Neural progenitor cell (in vitro differentiated cells): Measurements from ENCODE around the gene FAM98C. TPM values are rescaled to one million over a fixed set of nuclear protein-coding genes. Genes with fewer than 3 reads are reported as not detected.

Experiments used
- DNase-seq: peaks from one replicate; pipeline ENCODE4 v3.0.0-alpha.2; 2016; ENCODE audit warnings: low spot score
- H2AFZ ChIP-seq: fragments of 200-600 bp; sonication (generic); replicated peaks from 2 replicates; pipeline ENCODE4 v1.6.1; 2016; ENCODE audit warnings: antibody characterized with exemption
- H3F3A ChIP-seq: fragments of 200-600 bp; sonication (generic); 2 replicates; pipeline ENCODE4 v1.6.1; 2016; ENCODE audit warnings: antibody characterized with exemption, low read depth
- H3K27ac ChIP-seq: fragments of 200-600 bp; sonication (generic); 2 replicates; pipeline ENCODE4 v1.5.1; 2016; ENCODE audit warnings: mild to moderate bottlenecking
- H3K27me3 ChIP-seq: fragments of 200-600 bp; sonication (generic); 2 replicates; pipeline ENCODE4 v1.6.1; 2016; ENCODE audit warnings: mild to moderate bottlenecking, moderate library complexity
- H3K36me3 ChIP-seq: fragments of 200-600 bp; sonication (generic); 2 replicates; pipeline ENCODE4 v1.5.1; 2016
- H3K4me1 ChIP-seq: fragments of 200-600 bp; sonication (generic); 2 replicates; pipeline ENCODE4 v1.6.1; 2016; ENCODE audit warnings: mixed run types
- H3K4me2 ChIP-seq: fragments of 200-600 bp; sonication (generic); 2 replicates; pipeline ENCODE4 v1.6.1; 2016
- H3K4me3 ChIP-seq: fragments of 200-600 bp; sonication (generic); 2 replicates; pipeline ENCODE4 v1.5.1; 2016
- H3K79me2 ChIP-seq: fragments of 200-600 bp; sonication (generic); 2 replicates; pipeline ENCODE4 v1.6.1; 2016; ENCODE audit warnings: low read depth
- H3K9ac ChIP-seq: fragments of 200-600 bp; sonication (generic); 2 replicates; pipeline ENCODE4 v1.6.1; 2016
- H3K9me3 ChIP-seq: fragments of 200-600 bp; sonication (generic); 2 replicates; pipeline ENCODE4 v1.5.1; 2016; ENCODE audit warnings: low read depth
- H4K20me1 ChIP-seq: fragments of 200-600 bp; sonication (generic); 2 replicates; pipeline ENCODE4 v1.6.1; 2016; ENCODE audit warnings: low read depth
- H3K27ac Mint-ChIP-seq: 3 replicates; pipeline ENCODE4 v1.8.0; 2021; ENCODE audit warnings: mixed read lengths
- H3K27me3 Mint-ChIP-seq: 2 replicates; pipeline ENCODE4 v1.8.0; 2022; ENCODE audit warnings: low read depth, mild to moderate bottlenecking, inconsistent platforms, moderate library complexity, mixed read lengths; ENCODE audit not compliant: insufficient read depth
- H3K36me3 Mint-ChIP-seq: 3 replicates; pipeline ENCODE4 v1.8.0; 2021; ENCODE audit warnings: mixed read lengths
- H3K4me1 Mint-ChIP-seq: 3 replicates; pipeline ENCODE4 v1.8.0; 2021; ENCODE audit warnings: mixed read lengths
- H3K4me3 Mint-ChIP-seq: 3 replicates; pipeline ENCODE4 v1.8.0; 2021; ENCODE audit warnings: mild to moderate bottlenecking, moderate library complexity, mixed read lengths
- H3K9me3 Mint-ChIP-seq: 3 replicates; pipeline ENCODE4 v1.8.0; 2020; ENCODE audit warnings: mixed read lengths
- EZH2 ChIP-seq: fragments of 200-600 bp; sonication (generic); IDR thresholded peaks from 2 replicates; pipeline ENCODE4 v1.6.1; 2017; ENCODE audit warnings: antibody characterized with exemption, mild to moderate bottlenecking, moderate library complexity
- EZH2phosphoT487 ChIP-seq: fragments of 200-600 bp; sonication (generic); IDR thresholded peaks from 2 replicates; pipeline ENCODE4 v1.6.1; 2017; ENCODE audit warnings: antibody characterized with exemption
- total RNA-seq: library from RNA; depleted of rRNA; stranded (reverse); fragments of >200 nt; gene quantifications from 2 replicates; pipeline ENCODE4 v1.2.3, GENCODE V29; 2015; ENCODE audit warnings: low replicate concordance
- TF ChIP-seq, protein P1 (sequence below): fragments of 200-600 bp; sonication (generic); IDR thresholded peaks from 2 replicates; pipeline ENCODE4 v1.5.1; 2017; ENCODE audit warnings: antibody characterized with exemption, mild to moderate bottlenecking

FAM98C gene
- total RNA-seq, 1 donor from 2014 or later = 3.5 TPM

GRCh38 chr19:38412491-38412890, 9.6 kb downstream of the FAM98C start:
- Mint-ChIP-seq H3K4me3 (no peak overlapping the region), H3K27ac (no peak overlapping the region)

GRCh38 chr19:38412961-38413360, 10.1 kb downstream of the FAM98C start:
- H3K4me1 Mint-ChIP-seq = peaks cover 9% of the 10 kb centered on the region
- no peaks in the 10 kb centered on the region for H3K36me3 ChIP-seq
- DNase-seq = no peak
- no peak for TF ChIP-seq EZH2phosphoT487
- TF ChIP-seq EZH2 = no peak
- TF ChIP-seq, protein P1, sequence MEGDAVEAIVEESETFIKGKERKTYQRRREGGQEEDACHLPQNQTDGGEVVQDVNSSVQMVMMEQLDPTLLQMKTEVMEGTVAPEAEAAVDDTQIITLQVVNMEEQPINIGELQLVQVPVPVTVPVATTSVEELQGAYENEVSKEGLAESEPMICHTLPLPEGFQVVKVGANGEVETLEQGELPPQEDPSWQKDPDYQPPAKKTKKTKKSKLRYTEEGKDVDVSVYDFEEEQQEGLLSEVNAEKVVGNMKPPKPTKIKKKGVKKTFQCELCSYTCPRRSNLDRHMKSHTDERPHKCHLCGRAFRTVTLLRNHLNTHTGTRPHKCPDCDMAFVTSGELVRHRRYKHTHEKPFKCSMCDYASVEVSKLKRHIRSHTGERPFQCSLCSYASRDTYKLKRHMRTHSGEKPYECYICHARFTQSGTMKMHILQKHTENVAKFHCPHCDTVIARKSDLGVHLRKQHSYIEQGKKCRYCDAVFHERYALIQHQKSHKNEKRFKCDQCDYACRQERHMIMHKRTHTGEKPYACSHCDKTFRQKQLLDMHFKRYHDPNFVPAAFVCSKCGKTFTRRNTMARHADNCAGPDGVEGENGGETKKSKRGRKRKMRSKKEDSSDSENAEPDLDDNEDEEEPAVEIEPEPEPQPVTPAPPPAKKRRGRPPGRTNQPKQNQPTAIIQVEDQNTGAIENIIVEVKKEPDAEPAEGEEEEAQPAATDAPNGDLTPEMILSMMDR = no peak
- no peaks in the 10 kb centered on the region for H3K9me3 Mint-ChIP-seq
- H3K36me3 Mint-ChIP-seq = no peaks in the 10 kb centered on the region
- H3K4me1 ChIP-seq = no peaks in the 10 kb centered on the region
- no peak overlapping the region for H3K27ac ChIP-seq
- H3K9ac ChIP-seq = no peak overlapping the region
- peaks cover 2% of the 10 kb centered on the region for H3K27me3 ChIP-seq
- H3K79me2 ChIP-seq = no peaks in the 10 kb centered on the region
- no peaks in the 10 kb centered on the region for H3K9me3 ChIP-seq
- H2AFZ ChIP-seq = no peak overlapping the region
- no peak overlapping the region for H3K4me3 ChIP-seq
- no peaks in the 10 kb centered on the region for H3F3A ChIP-seq
- no peak overlapping the region for H3K4me2 ChIP-seq
- H3K4me3 Mint-ChIP-seq = no peak overlapping the region
- no peaks in the 10 kb centered on the region for H4K20me1 ChIP-seq
- no peak overlapping the region for H3K27ac Mint-ChIP-seq
- peaks cover 20% of the 10 kb centered on the region for H3K27me3 Mint-ChIP-seq

More at GRCh38 chr19:38412491-38412890, 9.6 kb downstream of the FAM98C start:
- Histone ChIP-seq H3K79me2 (no peaks in the 10 kb centered on the region), H4K20me1 (no peaks in the 10 kb centered on the region), H3F3A (no peaks in the 10 kb centered on the region), H3K4me3 (no peak overlapping the region), H3K4me1 (no peaks in the 10 kb centered on the region), H3K27me3 (no peaks in the 10 kb centered on the region), H3K9me3 (no peaks in the 10 kb centered on the region), H2AFZ (no peak overlapping the region), H3K36me3 (no peaks in the 10 kb centered on the region), H3K9ac (no peak overlapping the region), H3K4me2 (no peak overlapping the region), H3K27ac (no peak overlapping the region)
- TF ChIP-seq, protein P1 = no peak
- no peak for TF ChIP-seq EZH2phosphoT487
- TF ChIP-seq EZH2 = no peak
- no peak for DNase-seq
- Mint-ChIP-seq H3K36me3 (no peaks in the 10 kb centered on the region), H3K9me3 (no peaks in the 10 kb centered on the region), H3K4me1 (peaks cover 5% of the 10 kb centered on the region), H3K27me3 (peaks cover 16% of the 10 kb centered on the region)

DNA sequence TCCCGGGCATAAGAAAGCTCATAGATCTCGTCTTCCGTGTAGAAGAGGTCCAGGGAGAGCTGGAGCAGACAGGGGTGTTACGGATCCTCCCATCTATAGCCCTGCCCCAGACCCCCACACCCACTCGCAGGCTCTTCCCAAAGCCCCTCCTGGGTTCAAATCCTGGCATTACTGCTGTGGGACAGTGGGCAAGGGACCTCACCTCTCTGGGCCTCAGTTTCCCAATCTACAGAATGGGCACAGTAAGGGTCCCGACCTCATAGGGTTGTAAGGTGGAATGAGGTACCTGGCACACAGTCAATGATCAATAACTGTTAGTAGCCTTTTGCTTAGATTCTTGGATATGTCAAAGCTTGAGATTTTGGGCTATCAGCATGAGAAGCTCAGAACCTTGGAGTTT, 10.5 kb downstream of the FAM98C start:
- no peak overlapping the region for H2AFZ ChIP-seq
- H3K9me3 ChIP-seq = no peaks in the 10 kb centered on the region
- peaks cover 7% of the 10 kb centered on the region for H3K27me3 ChIP-seq
- H3K27ac ChIP-seq = no peak overlapping the region
- no peaks in the 10 kb centered on the region for H3K36me3 Mint-ChIP-seq
- no peak overlapping the region for H3K9ac ChIP-seq
- H3K4me1 Mint-ChIP-seq = peaks cover 11% of the 10 kb centered on the region
- H3K4me3 Mint-ChIP-seq = no peak overlapping the region
- H3K27me3 Mint-ChIP-seq = peaks cover 20% of the 10 kb centered on the region
- H3K79me2 ChIP-seq = no peaks in the 10 kb centered on the region
- no peaks in the 10 kb centered on the region for H3K4me1 ChIP-seq
- H3K27ac Mint-ChIP-seq = no peak overlapping the region
- H3F3A ChIP-seq = no peaks in the 10 kb centered on the region
- no peak overlapping the region for H3K4me2 ChIP-seq
- no peak overlapping the region for H3K4me3 ChIP-seq
- DNase-seq = no peak
- no peaks in the 10 kb centered on the region for H3K36me3 ChIP-seq
- TF ChIP-seq, protein P1 = no peak
- TF ChIP-seq EZH2 = no peak
- no peak for TF ChIP-seq EZH2phosphoT487
- H3K9me3 Mint-ChIP-seq = no peaks in the 10 kb centered on the region
- H4K20me1 ChIP-seq = no peaks in the 10 kb centered on the region
